Coronary artery (tissue), 2 donors: ENCODE results near the gene BCCIP.

Experiments used
- DNase-seq: peaks from one replicate; pipeline ENCODE4 v3.0.0-alpha.2; 2017; ENCODE audit warnings: low spot score
- H3K27ac ChIP-seq, 2 donors: fragments of 200-600 bp; sonication (generic); one replicate each; pipeline ENCODE4 v1.5.1; 2016 to 2019
- H3K4me3 ChIP-seq: fragments of 200-600 bp; sonication (generic); 2 replicates; pipeline ENCODE4 v1.5.1; 2016; ENCODE audit warnings: mild to moderate bottlenecking, moderate library complexity
- CTCF ChIP-seq: fragments of 200-600 bp; sonication (generic); IDR thresholded peaks from one replicate; pipeline ENCODE4 v1.5.1; 2019; ENCODE audit warnings: antibody characterized with exemption

The BCCIP gene

GRCh38 chr10:125857185-125857760 is 33.9 kb downstream of the BCCIP start:
- Histone ChIP-seq H3K27ac (no peak overlapping the region), H3K4me3 (no peak overlapping the region)
- no peak for TF ChIP-seq CTCF
- DNase-seq = no peak

GRCh38 chr10:125859128-125859817 is 35.9 kb downstream of the BCCIP start:
- TF ChIP-seq CTCF = no peak
- no peak overlapping the region for H3K27ac ChIP-seq
- DNase-seq = no peak

GRCh38 chr10:125865120-125865519 is 41.8 kb downstream of the BCCIP start:
- Histone ChIP-seq H3K4me3 (no peak overlapping the region), H3K27ac (no peak overlapping the region)
- TF ChIP-seq CTCF = no peak
- DNase-seq = no peak

More at GRCh38 chr10:125859128-125859817, 35.9 kb downstream of the BCCIP start:
- no peak overlapping the region for H3K4me3 ChIP-seq

- no peak overlapping the region for H3K4me3 ChIP-seq
- H3K27ac ChIP-seq = no peak overlapping the region
- TF ChIP-seq CTCF = no peak
- DNase-seq = no peak
Observed at GRCh38 chr10:125866421-125867029, 43.2 kb downstream of the BCCIP start.

- TF ChIP-seq CTCF = peak; percentile 51
- no peak for DNase-seq
- no peak overlapping the region for H3K27ac ChIP-seq
- no peak overlapping the region for H3K4me3 ChIP-seq
Observed at GRCh38 chr10:125868372-125868975, 45.1 kb downstream of the BCCIP start.

- no peak for TF ChIP-seq CTCF
- no peak for DNase-seq
- Histone ChIP-seq H3K4me3 (no peak overlapping the region), H3K27ac (no peak overlapping the region)
Observed at GRCh38 chr10:125871338-125871737, 48.0 kb downstream of the BCCIP start.
